Ascending aorta (tissue), 2 donors: Measurements from ENCODE around the gene S100A6. TPM values are rescaled to one million over a fixed set of nuclear protein-coding genes. Genes with fewer than 3 reads are reported as not detected.
A peak's percentile ranks its signal among the peaks of the same experiment; 100 is the strongest.
"Not testable (repeated sequence)": the region's sequence is repeated elsewhere in the genome, so short reads cannot be mapped to it uniquely, and the experiment has no call there.

ENCODE experiments used
- DNase-seq, 2 donors: peaks; one replicate each; pipeline ENCODE4 v3.0.0-alpha.2; 2019; ENCODE audit warnings: low spot score in 2 of 2
- H3K27ac ChIP-seq, 2 donors: fragments of 200-600 bp; sonication (generic); one replicate each; pipeline ENCODE4 v1.5.1; 2016 to 2017; ENCODE audit warnings: mild to moderate bottlenecking in 1 of 2
- H3K27me3 ChIP-seq: fragments of 200-600 bp; sonication (generic); one replicate; pipeline ENCODE4 v1.5.1; 2017
- H3K36me3 ChIP-seq, 2 donors: fragments of 200-600 bp; sonication (generic); one replicate each; pipeline ENCODE4 v1.5.1; 2016
- H3K4me1 ChIP-seq, 2 donors: fragments of 200-600 bp; sonication (generic); one replicate each; pipeline ENCODE4 v1.5.1; 2016 to 2017; ENCODE audit warnings: mild to moderate bottlenecking in 1 of 2
- H3K4me3 ChIP-seq, 2 donors: fragments of 200-600 bp; sonication (generic); one replicate each; pipeline ENCODE4 v1.5.1; 2016 to 2017; ENCODE audit warnings: mild to moderate bottlenecking in 1 of 2
- H3K9me3 ChIP-seq, 2 donors: fragments of 200-600 bp; sonication (generic); one replicate each; pipeline ENCODE4 v1.5.1; 2016
- intact Hi-C: fragments of 100-400 bp; cut with DNase I; formaldehyde crosslinking; loops from one replicate; pipeline ENCODE4 v1.15.1; 2023
- total RNA-seq: library from RNA; depleted of rRNA; stranded (reverse); fragments of >200 nt; gene quantifications from one replicate; pipeline ENCODE4 v1.1.0, GENCODE V29; 2016
- TF ChIP-seq, protein P1 (sequence below), 3 experiments: fragments of 200-600 bp in 2 of 3; fragments of 450-650 bp in 1 of 3; sonication (generic) in 2 of 3; IDR thresholded peaks; one replicate each; pipeline ENCODE4 v1.5.1; 2016 to 2019; ENCODE audit warnings: antibody characterized with exemption in 3 of 3, mild to moderate bottlenecking in 1 of 3, moderate library complexity in 1 of 3

The S100A6 gene
- total RNA-seq, 1 donor from 2014 or later, result 336 TPM

DNA sequence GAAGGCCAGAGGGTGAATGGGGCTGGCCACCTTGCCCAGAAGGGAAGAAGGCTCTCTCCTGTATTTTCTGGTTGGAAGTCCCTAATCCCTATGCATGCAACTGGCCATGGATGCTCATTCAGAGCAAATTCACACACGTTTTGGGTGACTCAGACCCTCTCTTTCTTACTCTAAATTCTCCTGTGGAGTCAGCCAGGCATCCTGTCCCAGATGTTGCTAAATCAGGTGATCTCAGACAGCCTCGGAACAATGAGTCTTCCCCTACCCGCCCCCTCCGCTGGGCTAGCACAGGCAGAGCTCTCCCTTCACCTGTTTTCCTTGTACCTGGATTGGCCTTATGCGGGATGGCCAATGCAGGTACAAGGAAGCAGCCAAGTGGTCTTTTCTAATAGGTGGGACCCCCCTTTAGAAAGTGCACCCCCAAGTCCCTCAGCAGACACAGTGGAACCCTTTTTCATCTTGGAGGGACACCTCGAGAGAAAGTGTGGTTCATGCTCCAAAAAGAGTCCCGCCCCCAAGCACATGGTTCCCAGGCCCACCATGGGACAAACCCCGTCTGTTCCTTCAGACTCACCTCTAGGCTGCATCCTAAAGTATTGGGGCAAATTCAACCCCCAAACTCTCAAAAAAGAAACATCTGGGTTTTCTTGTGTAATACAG is 8.6 kb downstream of the S100A6 start:
- intact Hi-C loops, result no loop called here
- H3K36me3 ChIP-seq, result no peaks in the 10 kb centered on the region
- no peaks in the 10 kb centered on the region for H3K9me3 ChIP-seq
- H3K27ac ChIP-seq, result peak overlapping the region; percentile 49
- no peak overlapping the region for H3K4me3 ChIP-seq
- DNase-seq, result no peak
- H3K27me3 ChIP-seq, result no peaks in the 10 kb centered on the region
- TF ChIP-seq, protein P1, sequence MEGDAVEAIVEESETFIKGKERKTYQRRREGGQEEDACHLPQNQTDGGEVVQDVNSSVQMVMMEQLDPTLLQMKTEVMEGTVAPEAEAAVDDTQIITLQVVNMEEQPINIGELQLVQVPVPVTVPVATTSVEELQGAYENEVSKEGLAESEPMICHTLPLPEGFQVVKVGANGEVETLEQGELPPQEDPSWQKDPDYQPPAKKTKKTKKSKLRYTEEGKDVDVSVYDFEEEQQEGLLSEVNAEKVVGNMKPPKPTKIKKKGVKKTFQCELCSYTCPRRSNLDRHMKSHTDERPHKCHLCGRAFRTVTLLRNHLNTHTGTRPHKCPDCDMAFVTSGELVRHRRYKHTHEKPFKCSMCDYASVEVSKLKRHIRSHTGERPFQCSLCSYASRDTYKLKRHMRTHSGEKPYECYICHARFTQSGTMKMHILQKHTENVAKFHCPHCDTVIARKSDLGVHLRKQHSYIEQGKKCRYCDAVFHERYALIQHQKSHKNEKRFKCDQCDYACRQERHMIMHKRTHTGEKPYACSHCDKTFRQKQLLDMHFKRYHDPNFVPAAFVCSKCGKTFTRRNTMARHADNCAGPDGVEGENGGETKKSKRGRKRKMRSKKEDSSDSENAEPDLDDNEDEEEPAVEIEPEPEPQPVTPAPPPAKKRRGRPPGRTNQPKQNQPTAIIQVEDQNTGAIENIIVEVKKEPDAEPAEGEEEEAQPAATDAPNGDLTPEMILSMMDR (IDR thresholded peaks at IDR 0.05), result no peak
- peaks cover 0 to 10% of the 10 kb centered on the region in 2 donors for H3K4me1 ChIP-seq

DNA sequence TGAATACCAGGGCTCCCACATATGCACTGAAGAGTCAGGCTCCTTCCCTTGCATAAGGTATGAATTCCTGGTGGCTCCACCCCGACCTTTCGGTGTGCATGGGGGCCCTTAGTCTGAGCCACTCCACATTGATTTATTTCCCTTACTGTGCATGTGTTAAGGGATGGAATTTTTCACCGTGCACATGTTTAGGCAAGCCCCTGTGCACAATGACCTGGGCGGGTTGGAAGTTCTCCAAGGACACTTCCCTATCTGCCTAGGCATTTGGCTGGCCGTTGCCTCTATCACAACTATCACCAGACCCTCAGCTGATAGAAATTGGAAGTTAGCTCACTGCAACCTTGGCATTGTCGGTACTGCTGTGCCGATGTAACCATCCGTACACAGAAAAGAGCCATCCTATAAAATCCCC is 9.7 kb downstream of the S100A6 start:
- no peaks in the 10 kb centered on the region for H3K9me3 ChIP-seq
- intact Hi-C loops, result no loop called here
- TF ChIP-seq, protein P1 (IDR thresholded peaks at IDR 0.05), result no peak
- H3K4me3 ChIP-seq, result no peak overlapping the region
- no peaks in the 10 kb centered on the region for H3K36me3 ChIP-seq
- no peak for DNase-seq
- H3K4me1 ChIP-seq, result peaks cover 0 to 10% of the 10 kb centered on the region in 2 donors
- peak overlapping the region in 1 of 2 donors; percentile 54 for H3K27ac ChIP-seq
- H3K27me3 ChIP-seq, result no peaks in the 10 kb centered on the region

DNA sequence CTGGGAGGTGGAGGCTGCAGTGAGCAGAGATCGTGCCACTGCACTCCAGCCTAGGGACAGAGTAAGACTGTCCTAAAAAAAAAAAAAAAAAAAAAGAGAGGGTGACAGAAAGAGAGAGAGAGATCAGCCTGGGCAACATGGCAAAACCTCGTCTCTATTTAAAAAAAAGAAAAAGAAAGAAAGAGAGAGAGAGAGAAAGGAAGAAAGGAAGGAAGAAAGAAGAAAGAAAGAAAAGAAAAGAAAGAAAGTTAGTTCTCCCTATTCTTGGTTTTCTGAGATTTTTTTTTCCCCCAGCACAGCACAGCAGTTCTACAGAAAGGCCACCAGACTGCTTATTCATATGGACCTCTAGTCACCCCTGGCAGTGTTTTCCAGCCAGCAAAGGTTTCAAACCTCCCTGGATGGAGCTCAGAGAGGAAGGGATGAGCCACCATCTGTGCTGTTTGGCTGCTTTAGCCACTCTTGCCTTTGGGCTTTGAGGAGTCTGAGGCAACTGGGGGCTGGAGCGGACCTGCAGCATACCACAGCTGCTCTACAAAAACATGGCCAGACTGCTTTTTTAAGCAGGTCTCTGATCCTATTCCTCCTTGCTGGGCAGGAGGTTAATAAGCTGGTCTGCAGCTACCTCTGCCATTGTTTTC is 10.6 kb downstream of the S100A6 start:
- TF ChIP-seq, protein P1 (IDR thresholded peaks at IDR 0.05), result no peak
- DNase-seq, result no peak
- peak overlapping the region; percentile 23 to 54 for H3K27ac ChIP-seq
- no peaks in the 10 kb centered on the region for H3K27me3 ChIP-seq
- H3K4me3 ChIP-seq, result no peak overlapping the region
- H3K4me1 ChIP-seq, result peaks cover 0 to 10% of the 10 kb centered on the region in 2 donors
- intact Hi-C loops, result no loop called here
- no peaks in the 10 kb centered on the region for H3K9me3 ChIP-seq
- H3K36me3 ChIP-seq, result no peaks in the 10 kb centered on the region

DNA sequence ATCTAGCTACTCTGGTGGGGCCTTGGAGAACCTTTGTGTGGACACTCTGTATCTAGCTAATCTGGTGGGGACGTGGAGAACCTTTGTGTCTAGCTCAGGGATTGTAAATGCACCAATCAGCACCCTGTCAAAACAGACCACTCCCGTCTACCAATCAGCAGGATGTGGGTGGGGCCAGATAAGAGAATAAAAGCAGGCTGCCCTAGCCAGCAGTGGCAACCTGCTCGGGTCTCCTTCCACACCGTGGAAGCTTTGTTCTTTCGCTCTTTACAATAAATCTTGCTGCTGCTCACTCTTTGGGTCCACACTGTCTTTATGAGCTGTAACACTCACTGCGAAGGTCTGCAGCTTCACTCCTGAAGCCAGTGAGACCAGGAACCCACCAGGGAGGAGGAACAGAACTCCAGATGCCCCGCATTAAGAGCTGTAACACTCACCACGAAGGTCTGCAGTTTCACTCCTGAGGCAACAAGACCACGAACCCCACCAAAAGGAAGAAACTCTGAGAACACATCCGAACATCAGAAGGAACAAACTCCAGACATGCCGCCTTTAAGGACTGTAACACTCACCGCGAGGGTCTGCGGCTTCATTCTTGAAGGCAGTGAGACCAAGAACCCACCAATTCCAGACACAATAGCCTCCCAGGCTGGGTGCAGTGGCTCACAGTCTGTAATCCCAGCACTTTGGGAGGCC is 13.3 kb downstream of the S100A6 start:
- DNase-seq, result peak in 1 of 2 donors; percentile 53
- not testable (repeated sequence) for H3K27ac ChIP-seq

DNA sequence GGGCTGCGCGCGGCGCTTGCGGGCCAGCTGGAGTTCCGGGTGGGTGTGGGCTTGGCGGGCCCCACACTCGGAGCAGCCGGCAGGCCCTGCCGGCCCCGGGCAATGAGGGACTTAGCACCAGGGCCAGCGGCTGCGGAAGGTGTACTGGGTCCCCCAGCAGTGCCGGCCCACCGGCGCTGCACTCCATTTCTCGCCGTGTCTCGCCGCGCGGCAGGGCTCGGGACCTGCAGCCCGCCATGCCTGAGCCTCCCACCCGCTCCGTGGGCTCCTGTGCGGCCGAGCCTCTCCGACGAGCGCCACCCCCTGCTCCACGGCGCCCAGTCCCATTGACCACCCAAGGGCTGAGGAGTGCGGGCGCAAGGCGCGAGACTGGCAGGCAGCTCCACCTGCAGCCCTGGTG is 14.0 kb downstream of the S100A6 start:
- H3K27ac ChIP-seq, H3K4me3 ChIP-seq, H3K9me3 ChIP-seq, intact Hi-C loops, H3K36me3 ChIP-seq, H3K27me3 ChIP-seq: not testable (repeated sequence)
- peak in 1 of 2 donors; percentile 49 for DNase-seq
- H3K4me1 ChIP-seq, result peaks cover 0 to 10% of the 10 kb centered on the region in 2 donors

More for the DNA sequence above, 13.3 kb downstream of the S100A6 start:
- intact Hi-C loops, H3K9me3 ChIP-seq, H3K27me3 ChIP-seq, H3K36me3 ChIP-seq, H3K4me3 ChIP-seq: not testable (repeated sequence)
- peaks cover 0 to 10% of the 10 kb centered on the region in 2 donors for H3K4me1 ChIP-seq

DNA sequence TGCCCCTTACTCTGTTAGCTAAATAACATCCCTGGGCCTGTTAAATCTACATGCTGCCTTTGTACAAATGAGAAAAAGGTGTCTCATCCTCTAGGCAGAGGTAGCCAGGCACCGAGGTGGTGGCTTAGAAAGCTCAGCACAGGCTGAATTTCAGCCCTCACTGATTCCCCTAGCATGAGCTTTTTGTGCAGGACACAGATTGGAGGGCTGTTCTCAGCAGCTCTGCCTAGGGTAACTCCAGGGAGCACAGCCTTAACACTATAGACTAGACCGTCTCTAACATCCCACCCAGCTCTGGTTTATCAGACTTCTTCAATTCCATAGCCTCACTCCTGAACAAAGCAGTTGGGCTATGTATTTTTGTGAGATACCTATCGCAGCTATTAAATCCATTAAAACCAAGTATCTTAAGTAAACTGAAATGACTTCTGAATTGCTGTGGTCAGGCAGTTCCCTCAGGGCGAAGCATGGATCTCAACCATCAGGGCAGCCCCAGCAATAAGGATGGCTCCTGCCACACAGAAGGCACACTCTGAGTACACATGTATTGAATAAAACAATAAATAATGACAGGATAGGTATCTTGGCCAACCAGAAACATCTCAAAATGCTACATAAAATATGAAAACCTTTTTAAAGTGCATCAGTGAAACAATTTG is 14.8 kb downstream of the S100A6 start:
- intact Hi-C loops, result no loop called here
- TF ChIP-seq, protein P1 (IDR thresholded peaks at IDR 0.05), result no peak
- Histone ChIP-seq H3K4me1 (peaks cover 0 to 8% of the 10 kb centered on the region in 2 donors), H3K27me3 (no peaks in the 10 kb centered on the region), H3K9me3 (no peaks in the 10 kb centered on the region), H3K27ac (no peak overlapping the region), H3K4me3 (no peak overlapping the region), H3K36me3 (no peaks in the 10 kb centered on the region)
- peak in 1 of 2 donors; percentile 25 for DNase-seq

DNA sequence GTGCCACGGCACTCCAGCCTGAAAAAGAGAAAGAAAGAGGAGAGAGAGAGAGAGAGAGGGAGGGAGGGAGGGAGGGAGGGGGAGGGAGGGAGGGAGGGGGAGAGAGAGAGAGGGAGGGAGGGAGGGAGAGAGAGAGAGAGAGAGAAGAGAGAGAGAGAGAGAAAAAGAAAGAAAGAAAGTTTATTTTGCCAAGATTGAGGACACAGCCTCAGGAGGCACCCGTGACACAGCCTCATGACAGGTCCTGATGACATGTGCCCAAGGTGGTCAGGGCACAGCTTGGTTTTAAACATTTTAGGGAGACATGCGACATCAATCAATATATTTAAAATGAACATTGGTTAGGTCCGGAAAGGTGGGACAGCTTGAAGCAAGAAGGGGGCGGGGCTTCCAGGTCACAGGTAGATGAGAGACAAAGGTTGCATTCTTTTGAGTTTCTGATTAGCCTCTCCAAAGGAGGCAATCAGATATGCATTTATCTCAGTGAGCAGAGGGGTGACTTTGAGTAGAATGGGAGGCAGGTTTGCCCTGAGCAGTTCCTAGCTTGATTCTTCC is 15.6 kb downstream of the S100A6 start:
- H3K4me3 ChIP-seq, H3K27me3 ChIP-seq, H3K36me3 ChIP-seq, intact Hi-C loops, H3K4me1 ChIP-seq, H3K27ac ChIP-seq, H3K9me3 ChIP-seq: not testable (repeated sequence)
- DNase-seq, result peak in 1 of 2 donors; percentile 53
